Choroid plexus epithelial cell (primary cell): Measurements from ENCODE around the gene ZNF526.

ENCODE experiments used
- DNase-seq: peaks from one replicate; pipeline ENCODE4 v3.0.0-alpha.2; 2010; ENCODE audit warnings: low read depth
- H3K4me3 ChIP-seq: 2 replicates; pipeline ENCODE4 v1.5.1; 2011; ENCODE audit warnings: low read depth, mild to moderate bottlenecking, control low read depth, low read length, moderate library complexity
- TF ChIP-seq, protein P1 (sequence below): conservative IDR thresholded peaks from 2 replicates; pipeline ENCODE4 v1.5.1; 2011; ENCODE audit warnings: low read depth, mild to moderate bottlenecking, control low read depth, inconsistent platforms, low read length, moderate library complexity

The ZNF526 gene

DNA sequence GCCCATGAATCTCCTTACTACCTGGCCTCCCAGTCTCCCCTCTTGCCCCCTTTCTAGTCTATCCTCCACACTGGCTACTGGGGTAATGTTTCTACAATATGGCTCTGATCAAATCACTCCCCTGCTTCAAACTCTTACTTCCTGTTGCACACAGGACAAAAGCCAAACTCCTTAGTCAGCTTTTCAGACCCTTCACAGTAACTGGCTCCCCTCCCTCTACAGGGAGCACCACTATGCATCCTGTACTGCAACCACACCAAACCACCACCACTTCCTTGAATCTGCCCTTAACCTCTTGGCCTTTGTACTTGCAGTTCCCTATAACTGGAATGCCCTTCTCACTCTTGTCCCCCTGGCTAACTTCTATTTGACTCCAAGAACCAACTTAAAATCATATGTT is 34.8 kb upstream of the ZNF526 start:
- peak; percentile 11 for DNase-seq
- H3K4me3 ChIP-seq = no peak overlapping the region
- TF ChIP-seq, protein P1, sequence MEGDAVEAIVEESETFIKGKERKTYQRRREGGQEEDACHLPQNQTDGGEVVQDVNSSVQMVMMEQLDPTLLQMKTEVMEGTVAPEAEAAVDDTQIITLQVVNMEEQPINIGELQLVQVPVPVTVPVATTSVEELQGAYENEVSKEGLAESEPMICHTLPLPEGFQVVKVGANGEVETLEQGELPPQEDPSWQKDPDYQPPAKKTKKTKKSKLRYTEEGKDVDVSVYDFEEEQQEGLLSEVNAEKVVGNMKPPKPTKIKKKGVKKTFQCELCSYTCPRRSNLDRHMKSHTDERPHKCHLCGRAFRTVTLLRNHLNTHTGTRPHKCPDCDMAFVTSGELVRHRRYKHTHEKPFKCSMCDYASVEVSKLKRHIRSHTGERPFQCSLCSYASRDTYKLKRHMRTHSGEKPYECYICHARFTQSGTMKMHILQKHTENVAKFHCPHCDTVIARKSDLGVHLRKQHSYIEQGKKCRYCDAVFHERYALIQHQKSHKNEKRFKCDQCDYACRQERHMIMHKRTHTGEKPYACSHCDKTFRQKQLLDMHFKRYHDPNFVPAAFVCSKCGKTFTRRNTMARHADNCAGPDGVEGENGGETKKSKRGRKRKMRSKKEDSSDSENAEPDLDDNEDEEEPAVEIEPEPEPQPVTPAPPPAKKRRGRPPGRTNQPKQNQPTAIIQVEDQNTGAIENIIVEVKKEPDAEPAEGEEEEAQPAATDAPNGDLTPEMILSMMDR = no peak

DNA sequence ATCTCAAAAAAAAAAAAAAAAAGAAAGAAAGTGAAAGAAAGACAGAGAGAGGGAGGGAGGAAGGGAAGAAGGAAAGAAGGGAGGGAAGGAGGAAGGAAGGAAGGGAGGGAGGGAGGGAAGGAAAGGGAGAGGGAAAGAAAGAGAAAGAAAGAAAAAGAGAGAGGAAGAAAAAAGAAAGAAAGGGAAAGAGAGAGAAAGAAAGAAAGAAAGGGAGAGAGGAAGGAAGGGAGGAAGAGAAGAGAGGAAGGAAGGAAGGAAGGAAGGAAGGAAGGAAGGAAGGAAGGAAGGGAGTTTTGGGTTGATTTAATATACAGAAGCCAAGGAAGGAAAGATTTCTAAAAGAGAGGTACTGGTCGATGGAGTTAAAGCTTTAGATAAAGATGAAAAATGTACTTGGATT is 31.4 kb upstream of the ZNF526 start:
- TF ChIP-seq, protein P1 = no peak
- no peak for DNase-seq
- no peak overlapping the region for H3K4me3 ChIP-seq

DNA sequence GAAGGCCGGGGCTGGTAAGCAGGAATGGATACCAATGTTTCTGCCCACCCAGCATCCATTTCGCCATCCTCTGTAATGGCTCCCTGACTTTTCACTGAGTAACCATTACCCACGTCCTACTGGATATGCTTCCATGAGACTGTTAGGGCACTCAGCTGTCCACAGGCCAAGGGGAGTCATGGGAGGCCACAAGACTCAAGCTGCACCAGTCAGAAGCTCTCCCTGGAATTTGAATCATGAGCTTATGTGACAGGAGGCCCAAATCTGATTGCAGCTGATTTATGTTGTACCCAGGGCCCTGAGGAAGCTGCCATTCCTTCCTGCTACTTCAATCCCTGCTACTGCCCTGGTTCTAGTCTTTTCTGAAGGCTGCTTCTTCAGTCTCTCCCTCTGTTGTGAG is 31.0 kb upstream of the ZNF526 start:
- no peak for DNase-seq
- TF ChIP-seq, protein P1 = no peak
- H3K4me3 ChIP-seq = no peak overlapping the region

DNA sequence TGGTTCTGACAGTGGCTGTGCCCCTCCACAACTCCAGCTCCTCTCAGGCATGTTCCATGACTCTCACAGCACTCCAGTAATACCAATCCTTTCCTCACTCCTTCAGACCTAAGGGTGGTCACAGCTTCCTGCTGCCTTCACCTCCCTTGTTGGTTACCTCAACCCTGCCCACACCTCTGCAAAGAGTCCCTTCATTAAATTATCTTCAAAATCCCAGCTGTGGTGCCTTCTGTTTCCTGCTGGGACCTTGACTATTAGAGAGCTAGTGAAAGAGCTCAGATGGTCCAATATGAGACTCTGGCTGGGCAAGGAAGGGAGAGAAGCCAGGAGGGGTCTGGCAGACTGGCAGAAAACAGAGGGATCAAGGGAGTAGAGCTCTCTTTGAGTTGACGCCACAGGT is 28.8 kb upstream of the ZNF526 start:
- H3K4me3 ChIP-seq = no peak overlapping the region
- no peak for DNase-seq
- TF ChIP-seq, protein P1 = no peak

DNA sequence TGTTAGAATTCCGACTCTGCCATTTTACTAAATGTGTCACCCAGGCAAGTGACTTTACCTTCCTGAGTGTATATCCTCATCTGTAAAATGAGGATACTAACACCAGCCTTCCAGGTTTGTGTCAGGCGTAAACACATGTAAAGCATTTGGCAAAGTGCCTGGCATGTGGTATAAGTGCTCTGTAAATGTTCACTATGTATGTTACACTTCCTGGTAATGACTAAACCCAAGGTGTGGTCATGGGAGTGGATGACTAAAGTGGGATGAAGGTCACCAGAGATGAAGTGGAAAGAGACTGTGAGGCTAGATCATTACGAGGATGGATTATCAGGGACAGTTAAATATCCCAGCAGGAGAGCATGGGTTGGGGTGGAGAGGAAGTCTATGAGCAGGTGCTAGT is 28.3 kb upstream of the ZNF526 start:
- no peak overlapping the region for H3K4me3 ChIP-seq
- DNase-seq = peak; percentile 58
- TF ChIP-seq, protein P1 = no peak

DNA sequence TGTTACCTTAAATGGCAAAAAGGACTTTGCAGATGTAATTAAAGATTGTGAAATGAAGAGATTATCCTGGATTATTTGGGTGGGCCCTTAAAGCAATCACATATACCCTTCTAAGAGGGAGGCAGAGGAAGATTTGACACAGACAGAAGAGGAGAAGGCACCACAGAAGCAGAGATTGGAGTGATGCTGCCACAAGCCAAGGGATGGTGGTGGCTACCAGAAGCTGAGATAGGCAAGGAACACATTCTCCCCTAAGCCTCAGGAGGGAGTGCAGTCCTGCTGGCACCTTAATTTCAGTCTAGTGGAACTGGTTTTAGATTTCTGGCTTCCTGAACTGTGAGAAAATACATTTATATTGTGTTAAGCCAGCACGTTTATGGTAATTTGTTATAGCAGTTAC is 26.8 kb upstream of the ZNF526 start:
- TF ChIP-seq, protein P1 = no peak

DNA sequence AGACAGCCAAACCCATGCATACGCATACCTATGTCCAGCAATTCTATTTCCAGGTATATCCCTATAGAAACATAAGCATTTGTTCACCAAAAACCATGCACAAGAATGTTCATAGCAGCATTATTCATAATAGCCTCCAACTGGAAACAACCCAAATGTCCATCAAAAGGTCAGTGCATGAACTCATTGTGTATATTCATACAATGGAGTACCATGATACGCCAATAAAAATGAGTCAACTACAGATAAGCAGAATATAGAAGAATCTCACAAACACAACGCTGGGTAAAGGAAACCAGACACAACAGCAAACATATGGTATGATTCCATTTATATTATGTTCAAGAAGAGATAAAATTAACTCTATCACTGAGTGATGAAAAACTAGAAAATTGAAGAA is 26.4 kb upstream of the ZNF526 start:
- TF ChIP-seq, protein P1 = no peak
- DNase-seq = peak; percentile 33
- H3K4me3 ChIP-seq = no peak overlapping the region

More for the DNA sequence above, 26.8 kb upstream of the ZNF526 start:
- DNase-seq = no peak
- H3K4me3 ChIP-seq = no peak overlapping the region
